ENCODE data around the gene PTPN21.

DNA sequence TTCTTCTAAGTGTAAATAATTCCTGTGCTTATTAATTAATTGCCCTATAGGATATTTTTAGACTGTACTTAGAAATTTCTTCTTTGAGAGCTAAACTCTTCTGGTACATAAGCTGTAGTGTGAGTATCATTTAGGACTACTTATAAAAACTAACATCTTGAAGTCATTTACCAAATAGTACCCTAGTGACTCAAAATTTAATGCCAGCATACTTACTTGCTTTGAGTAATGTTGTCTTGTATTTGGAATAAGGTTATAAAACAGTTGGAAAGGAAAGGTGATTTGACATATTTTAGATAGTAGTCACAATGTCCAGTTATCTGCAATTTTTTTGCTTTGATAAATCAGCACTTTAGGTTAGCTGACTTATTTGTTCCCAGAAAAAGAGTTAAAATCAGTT lies 130.2 kb downstream of the PTPN21 start:
- TF ChIP-seq POLR2A (IDR thresholded peaks at IDR 0.05; ENCODE audit: low read depth): no peak
- TF ChIP-seq, protein P1, sequence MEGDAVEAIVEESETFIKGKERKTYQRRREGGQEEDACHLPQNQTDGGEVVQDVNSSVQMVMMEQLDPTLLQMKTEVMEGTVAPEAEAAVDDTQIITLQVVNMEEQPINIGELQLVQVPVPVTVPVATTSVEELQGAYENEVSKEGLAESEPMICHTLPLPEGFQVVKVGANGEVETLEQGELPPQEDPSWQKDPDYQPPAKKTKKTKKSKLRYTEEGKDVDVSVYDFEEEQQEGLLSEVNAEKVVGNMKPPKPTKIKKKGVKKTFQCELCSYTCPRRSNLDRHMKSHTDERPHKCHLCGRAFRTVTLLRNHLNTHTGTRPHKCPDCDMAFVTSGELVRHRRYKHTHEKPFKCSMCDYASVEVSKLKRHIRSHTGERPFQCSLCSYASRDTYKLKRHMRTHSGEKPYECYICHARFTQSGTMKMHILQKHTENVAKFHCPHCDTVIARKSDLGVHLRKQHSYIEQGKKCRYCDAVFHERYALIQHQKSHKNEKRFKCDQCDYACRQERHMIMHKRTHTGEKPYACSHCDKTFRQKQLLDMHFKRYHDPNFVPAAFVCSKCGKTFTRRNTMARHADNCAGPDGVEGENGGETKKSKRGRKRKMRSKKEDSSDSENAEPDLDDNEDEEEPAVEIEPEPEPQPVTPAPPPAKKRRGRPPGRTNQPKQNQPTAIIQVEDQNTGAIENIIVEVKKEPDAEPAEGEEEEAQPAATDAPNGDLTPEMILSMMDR (IDR thresholded peaks at IDR 0.05): no peak

Measured in esophagus muscularis mucosa (tissue), 3 donors.